Esophagus squamous epithelium (tissue), 4 donors: ENCODE data around the gene CAMK4.

Experiments
- CTCF ChIP-seq, 6 experiments: fragments of 450-650 bp in 4 of 6; fragments of 200-600 bp in 2 of 6; sonication (generic) in 2 of 6; IDR thresholded peaks; one replicate each; pipeline ENCODE4 v1.5.1; 2016 to 2019; ENCODE audit warnings: antibody characterized with exemption in 6 of 6, mild to moderate bottlenecking in 4 of 6, moderate library complexity in 4 of 6
- POLR2A ChIP-seq, 4 donors: fragments of 450-650 bp; IDR thresholded peaks; one replicate each; pipeline ENCODE4 v1.6.1; 2017; ENCODE audit warnings: antibody characterized with exemption in 4 of 4, mild to moderate bottlenecking in 4 of 4, moderate library complexity in 3 of 4

DNA sequence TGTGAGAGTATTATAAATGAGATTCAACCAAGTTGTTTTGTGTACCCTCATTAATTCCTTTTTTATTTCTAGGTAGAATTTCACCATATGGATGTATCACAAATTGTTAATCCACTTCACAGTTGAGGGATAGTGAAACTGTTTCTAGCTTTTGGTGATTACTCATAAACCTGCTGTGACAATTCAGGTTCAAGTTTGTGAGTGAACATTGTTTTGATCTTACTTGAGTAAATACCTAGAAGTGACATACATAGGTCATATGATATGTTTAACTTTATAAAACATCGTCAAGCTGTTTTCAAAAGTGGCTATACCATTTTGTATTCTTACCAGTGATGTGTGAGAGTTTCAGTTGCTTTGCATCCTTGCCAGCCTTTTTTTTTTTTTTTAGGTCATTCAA, 112.9 kb downstream of the CAMK4 start:
- TF ChIP-seq POLR2A (IDR thresholded peaks at IDR 0.05) (no peak), CTCF (IDR thresholded peaks at IDR 0.05) (no peak)
